WTC11 (cell line): ENCODE results near the gene WASHC3. TPM values are rescaled to one million over a fixed set of nuclear protein-coding genes. Genes with fewer than 3 reads are reported as not detected.
"Not testable (repeated sequence)": the region's sequence is repeated elsewhere in the genome, so short reads cannot be mapped to it uniquely, and the experiment has no call there.

Experiments
- ATAC-seq: fragments of 200-7000 bp; cut with Tn5 transposase; 2 replicates; pipeline ENCODE4 v1.10.0; 2021; ENCODE audit warnings: mild to moderate bottlenecking, moderate library complexity
- CTCF ChIA-PET: fragments of 300-600 bp; sonication (Branson Sonifier 250); formaldehyde crosslinking; loops from one replicate; lab custom pipeline; 2021; ENCODE audit warnings: antibody characterized with exemption; lab: Charles Lee
- POLR2A ChIA-PET: fragments of 350-600 bp; sonication (Branson Sonifier 250); formaldehyde crosslinking; loops from one replicate; lab custom pipeline; 2021; ENCODE audit warnings: antibody characterized with exemption; lab: Charles Lee
- DNase-seq: peaks from one replicate; pipeline ENCODE4 v3.0.0; 2021; ENCODE audit warnings: low spot score
- H3K27ac Mint-ChIP-seq: 2 replicates; pipeline ENCODE4 v1.8.0; 2021; ENCODE audit warnings: mixed read lengths
- H3K27me3 Mint-ChIP-seq: 2 replicates; pipeline ENCODE4 v1.8.0; 2021; ENCODE audit warnings: low read depth, mild to moderate bottlenecking, moderate library complexity, mixed read lengths
- H3K36me3 Mint-ChIP-seq: 2 replicates; pipeline ENCODE4 v1.8.0; 2021; ENCODE audit warnings: mixed read lengths
- H3K4me1 Mint-ChIP-seq: 2 replicates; pipeline ENCODE4 v1.8.0; 2022; ENCODE audit warnings: mixed read lengths
- H3K4me3 Mint-ChIP-seq: 2 replicates; pipeline ENCODE4 v1.8.0; 2021; ENCODE audit warnings: mild to moderate bottlenecking, moderate library complexity, mixed read lengths
- H3K9me3 Mint-ChIP-seq: 2 replicates; pipeline ENCODE4 v1.8.0; 2021; ENCODE audit warnings: mixed read lengths
- ARID4B ChIP-seq: sonication (generic); formaldehyde crosslinking; IDR thresholded peaks from 2 replicates; pipeline ENCODE4 v1.8.0; 2023; ENCODE audit warnings: missing genetic modification reagents, mild to moderate bottlenecking, borderline replicate concordance
- CDX4 ChIP-seq: fragments of 250-450 bp; sonication (Bioruptor Pico); IDR thresholded peaks from 2 replicates; pipeline ENCODE4 v1.9.0; 2021; ENCODE audit warnings: moderate library complexity, mild to moderate bottlenecking, inconsistent platforms, borderline replicate concordance
- ETV6 ChIP-seq: sonication (generic); formaldehyde crosslinking; IDR thresholded peaks from 2 replicates; pipeline ENCODE4 v1.8.1; 2022; ENCODE audit warnings: mild to moderate bottlenecking, missing genetic modification reagents
- FOXP1 ChIP-seq: sonication (generic); formaldehyde crosslinking; IDR thresholded peaks from 2 replicates; pipeline ENCODE4 v1.8.0; 2022; ENCODE audit warnings: missing genetic modification reagents, mild to moderate bottlenecking, moderate library complexity, borderline replicate concordance
- JAZF1 ChIP-seq: fragments of 250-450 bp; sonication (Bioruptor Pico); IDR thresholded peaks from 2 replicates; pipeline ENCODE4 v1.9.0; 2021; ENCODE audit warnings: moderate library complexity, mild to moderate bottlenecking, inconsistent platforms
- JUN ChIP-seq: sonication (generic); formaldehyde crosslinking; IDR thresholded peaks from 2 replicates; pipeline ENCODE4 v1.8.0; 2023; ENCODE audit warnings: mild to moderate bottlenecking, missing genetic modification reagents
- MAX ChIP-seq: sonication (generic); formaldehyde crosslinking; IDR thresholded peaks from 2 replicates; pipeline ENCODE4 v1.8.0; 2022; ENCODE audit warnings: mild to moderate bottlenecking, missing genetic modification reagents
- NR3C1 ChIP-seq: sonication (generic); formaldehyde crosslinking; conservative IDR thresholded peaks from 2 replicates; pipeline ENCODE4 v1.8.1; 2023; ENCODE audit warnings: low read depth, mild to moderate bottlenecking, missing genetic modification reagents
- PREB ChIP-seq: sonication (generic); formaldehyde crosslinking; IDR thresholded peaks from 2 replicates; pipeline ENCODE4 v1.8.1; 2022; ENCODE audit warnings: mild to moderate bottlenecking, missing genetic modification reagents, moderate library complexity, borderline replicate concordance
- PRRX2 ChIP-seq: fragments of 250-450 bp; sonication (Bioruptor Pico); IDR thresholded peaks from 2 replicates; pipeline ENCODE4 v1.8.0; 2021; ENCODE audit warnings: mild to moderate bottlenecking
- RELA ChIP-seq: sonication (generic); formaldehyde crosslinking; IDR thresholded peaks from 2 replicates; pipeline ENCODE4 v1.8.1; 2022; ENCODE audit warnings: missing genetic modification reagents, mild to moderate bottlenecking, borderline replicate concordance
- SOX15 ChIP-seq: fragments of 250-450 bp; sonication (Bioruptor Pico); IDR thresholded peaks from 2 replicates; pipeline ENCODE4 v1.9.0; 2021; ENCODE audit warnings: mild to moderate bottlenecking
- TEAD4 ChIP-seq: sonication (generic); formaldehyde crosslinking; IDR thresholded peaks from 2 replicates; pipeline ENCODE4 v1.8.0; 2022; ENCODE audit warnings: mild to moderate bottlenecking, missing genetic modification reagents
- TP53 ChIP-seq: sonication (generic); formaldehyde crosslinking; IDR thresholded peaks from 2 replicates; pipeline ENCODE4 v1.8.1; 2023; ENCODE audit warnings: mild to moderate bottlenecking, missing genetic modification reagents
- USF1 ChIP-seq: sonication (generic); formaldehyde crosslinking; IDR thresholded peaks from 2 replicates; pipeline ENCODE4 v1.8.0; 2022; ENCODE audit warnings: mild to moderate bottlenecking, missing genetic modification reagents
- USF2 ChIP-seq: sonication (generic); formaldehyde crosslinking; IDR thresholded peaks from 2 replicates; pipeline ENCODE4 v1.8.1; 2023; ENCODE audit warnings: mild to moderate bottlenecking, missing genetic modification reagents, moderate library complexity
- ZNF281 ChIP-seq: sonication (generic); formaldehyde crosslinking; IDR thresholded peaks from 2 replicates; pipeline ENCODE4 v1.8.0; 2023; ENCODE audit warnings: mild to moderate bottlenecking, missing genetic modification reagents
- ZNF396 ChIP-seq: fragments of 250-450 bp; sonication (Bioruptor Pico); IDR thresholded peaks from 2 replicates; pipeline ENCODE4 v1.8.0; 2021; ENCODE audit warnings: mild to moderate bottlenecking, moderate library complexity, borderline replicate concordance
- ZNF425 ChIP-seq: fragments of 250-450 bp; sonication (Bioruptor Pico); conservative IDR thresholded peaks from 2 replicates; pipeline ENCODE4 v1.9.0; 2021; ENCODE audit warnings: mild to moderate bottlenecking
- ZNF671 ChIP-seq: fragments of 250-450 bp; sonication (Bioruptor Pico); IDR thresholded peaks from 2 replicates; pipeline ENCODE4 v1.8.0; 2021; ENCODE audit warnings: mild to moderate bottlenecking
- total RNA-seq: library from RNA; stranded (reverse); gene quantifications from 3 replicates; pipeline ENCODE4 v1.2.3, GENCODE V29; 2021

Gene WASHC3
- total RNA-seq, 1 experiment from 2014 or later: 6.0 TPM

GRCh38 chr12:102093319-102093718 is 31.5 kb upstream of the WASHC3 start:
- TF ChIP-seq SOX15 (CRISPR knock-in tag) (no peak), ZNF671 (CRISPR knock-in tag) (no peak), ZNF281 (CRISPR knock-in tag) (no peak), TEAD4 (CRISPR knock-in tag) (no peak), CDX4 (CRISPR knock-in tag) (no peak), ZNF425 (no peak), ETV6 (CRISPR knock-in tag) (no peak), NR3C1 (no peak), PREB (CRISPR knock-in tag) (no peak), USF1 (CRISPR knock-in tag) (no peak), USF2 (CRISPR knock-in tag) (no peak), FOXP1 (CRISPR knock-in tag) (no peak), ZNF396 (no peak), ARID4B (no peak), PRRX2 (CRISPR knock-in tag) (no peak), MAX (CRISPR knock-in tag) (no peak), TP53 (CRISPR knock-in tag) (no peak), RELA (CRISPR knock-in tag) (no peak), JUN (CRISPR knock-in tag) (no peak), JAZF1 (CRISPR knock-in tag) (no peak)
- Mint-ChIP-seq H3K4me1 (no peaks in the 10 kb centered on the region), H3K4me3 (no peak overlapping the region), H3K27ac (no peak overlapping the region), H3K27me3 (no peaks in the 10 kb centered on the region), H3K9me3 (peaks cover 13% of the 10 kb centered on the region), H3K36me3 (peaks cover 37% of the 10 kb centered on the region)
- ATAC-seq (no peak), DNase-seq (no peak)
- CTCF ChIA-PET: no interaction called here
- POLR2A ChIA-PET: no interaction called here

- DNase-seq, H3K27me3 Mint-ChIP-seq, H3K4me3 Mint-ChIP-seq, POLR2A ChIA-PET, H3K4me1 Mint-ChIP-seq, ATAC-seq, CTCF ChIA-PET, H3K27ac Mint-ChIP-seq: not testable (repeated sequence)
- H3K36me3 Mint-ChIP-seq: peaks cover 37% of the 10 kb centered on the region
- peaks cover 13% of the 10 kb centered on the region for H3K9me3 Mint-ChIP-seq
These were observed 27.5 kb upstream of the WASHC3 start for GRCh38 chr12:102089228-102089835.
